Brain microvascular endothelial cell (primary cell): ENCODE measurements around the gene CFAP20DC.

Experiments used
- DNase-seq: peaks from one replicate; pipeline ENCODE4 v3.0.0-alpha.2; 2020
- H3K27ac ChIP-seq: fragments of 250-450 bp; sonication (Bioruptor Pico); 2 replicates; pipeline ENCODE4 v1.5.1; 2020; ENCODE audit warnings: mild to moderate bottlenecking, moderate library complexity
- H3K27me3 ChIP-seq: fragments of 250-450 bp; sonication (Bioruptor Pico); replicated peaks from 2 replicates; pipeline ENCODE4 v1.5.1; 2020; ENCODE audit warnings: mild to moderate bottlenecking
- H3K36me3 ChIP-seq: fragments of 250-450 bp; sonication (Bioruptor Pico); replicated peaks from 2 replicates; pipeline ENCODE4 v1.5.1; 2020; ENCODE audit warnings: mild to moderate bottlenecking
- H3K4me3 ChIP-seq: 2 replicates; pipeline ENCODE4 v1.5.1; 2011; ENCODE audit warnings: low read depth, mild to moderate bottlenecking, control low read depth, low read length, moderate library complexity
- CTCF ChIP-seq: IDR thresholded peaks from 2 replicates; pipeline ENCODE4 v1.5.1; 2011; ENCODE audit warnings: low read depth, mild to moderate bottlenecking, moderate library complexity, low read length, control low read depth, inconsistent platforms; ENCODE audit errors: missing control alignments
- in situ Hi-C: cut with HindIII; loops from 2 replicates; pipeline ENCODE4 v1.10.0; 2017; ENCODE audit warnings: low sequenced_read_pairs, low pct_ligation_motif_present

Gene CFAP20DC

GRCh38 chr3:58772462-58772861, 277.4 kb downstream of the CFAP20DC start:
- H3K36me3 ChIP-seq, result no peaks in the 10 kb centered on the region
- no peak overlapping the region for H3K27ac ChIP-seq
- no peak for DNase-seq
- no peaks in the 10 kb centered on the region for H3K27me3 ChIP-seq
- no peak for TF ChIP-seq CTCF
- no peak overlapping the region for H3K4me3 ChIP-seq
- in situ Hi-C loops, result no loop called here

- no peak for DNase-seq
- Histone ChIP-seq H3K27ac (no peak overlapping the region), H3K36me3 (no peaks in the 10 kb centered on the region), H3K27me3 (no peaks in the 10 kb centered on the region), H3K4me3 (no peak overlapping the region)
- TF ChIP-seq CTCF, result no peak
- in situ Hi-C loops, result no loop called here
Measured at GRCh38 chr3:58769065-58769464, 280.8 kb downstream of the CFAP20DC start.

- H3K36me3 ChIP-seq, result no peaks in the 10 kb centered on the region
- H3K27me3 ChIP-seq, result no peaks in the 10 kb centered on the region
- in situ Hi-C loops, result no loop called here
- no peak for TF ChIP-seq CTCF
- no peak overlapping the region for H3K27ac ChIP-seq
- no peak for DNase-seq
- no peak overlapping the region for H3K4me3 ChIP-seq
Measured at GRCh38 chr3:58766587-58767282, 283.1 kb downstream of the CFAP20DC start.

- no peak overlapping the region for H3K4me3 ChIP-seq
- no peak for TF ChIP-seq CTCF
- no peaks in the 10 kb centered on the region for H3K27me3 ChIP-seq
- H3K27ac ChIP-seq, result no peak overlapping the region
- DNase-seq, result no peak
- H3K36me3 ChIP-seq, result no peaks in the 10 kb centered on the region
- in situ Hi-C loops, result no loop called here
Measured at GRCh38 chr3:58755150-58755549, 294.7 kb downstream of the CFAP20DC start.

GRCh38 chr3:58754074-58754473, 295.8 kb downstream of the CFAP20DC start:
- no peaks in the 10 kb centered on the region for H3K36me3 ChIP-seq
- DNase-seq, result no peak
- no peak overlapping the region for H3K27ac ChIP-seq
- TF ChIP-seq CTCF, result no peak
- no peak overlapping the region for H3K4me3 ChIP-seq
- in situ Hi-C loops, result no loop called here
- no peaks in the 10 kb centered on the region for H3K27me3 ChIP-seq
